HG03108 (cell line): ENCODE measurements around the gene CD2.
A peak's percentile ranks its signal among the peaks of the same experiment; 100 is the strongest.

Source experiments
- ATAC-seq: cut with Tn5 transposase; IDR thresholded peaks from one replicate; pipeline ENCODE4 v1.9.1; 2021; ENCODE audit warnings: moderate library complexity; ENCODE audit not compliant: unreplicated experiment

CD2 gene

GRCh38 chr1:116726872-116727820 is 27.1 kb upstream of the CD2 start:
- no peak for ATAC-seq

- no peak for ATAC-seq
Observed at GRCh38 chr1:116731439-116731838, 22.8 kb upstream of the CD2 start.

GRCh38 chr1:116732726-116733125 is 21.5 kb upstream of the CD2 start:
- no peak for ATAC-seq

GRCh38 chr1:116733476-116734365 is 20.5 kb upstream of the CD2 start:
- ATAC-seq = no peak

GRCh38 chr1:116735246-116735645 is 19.0 kb upstream of the CD2 start:
- no peak for ATAC-seq

- no peak for ATAC-seq
Observed at GRCh38 chr1:116737020-116737854, 17.0 kb upstream of the CD2 start.

GRCh38 chr1:116737855-116738321 is 16.3 kb upstream of the CD2 start:
- ATAC-seq = no peak

GRCh38 chr1:116738673-116739370 is 15.4 kb upstream of the CD2 start:
- peak; percentile 56 for ATAC-seq

GRCh38 chr1:116739371-116740012 is 14.7 kb upstream of the CD2 start:
- ATAC-seq = no peak

GRCh38 chr1:116740296-116740695 is 13.9 kb upstream of the CD2 start:
- no peak for ATAC-seq

- no peak for ATAC-seq
Observed at GRCh38 chr1:116740746-116741145, 13.5 kb upstream of the CD2 start.

- ATAC-seq = no peak
Observed at GRCh38 chr1:116741836-116742565, 12.2 kb upstream of the CD2 start.

- no peak for ATAC-seq
Observed at GRCh38 chr1:116743535-116743934, 10.7 kb upstream of the CD2 start.

GRCh38 chr1:116748272-116748671 is 6.0 kb upstream of the CD2 start:
- no peak for ATAC-seq

GRCh38 chr1:116751146-116751545 is 3.1 kb upstream of the CD2 start:
- no peak for ATAC-seq

GRCh38 chr1:116751621-116752020 is 2.6 kb upstream of the CD2 start:
- no peak for ATAC-seq

GRCh38 chr1:116753312-116753711 is 918 bp upstream of the CD2 start:
- no peak for ATAC-seq

GRCh38 chr1:116755066-116755465 is 836 bp downstream of the CD2 start:
- ATAC-seq = no peak

- no peak for ATAC-seq
Observed at GRCh38 chr1:116755681-116756080, 1.5 kb downstream of the CD2 start.
